GM21390 (cell line): ENCODE measurements around the gene DGCR8.

Experiments
- ATAC-seq: cut with Tn5 transposase; IDR thresholded peaks from one replicate; pipeline ENCODE4 v1.9.1; 2021; ENCODE audit not compliant: unreplicated experiment

DGCR8 gene

GRCh38 chr22:20108757-20109230, 28.8 kb downstream of the DGCR8 start:
- ATAC-seq = no peak

GRCh38 chr22:20109411-20110358, 29.6 kb downstream of the DGCR8 start:
- no peak for ATAC-seq

- ATAC-seq = no peak
Measured at GRCh38 chr22:20110359-20110985, 30.4 kb downstream of the DGCR8 start.

- no peak for ATAC-seq
Measured at GRCh38 chr22:20111045-20111688, 31.1 kb downstream of the DGCR8 start.

- no peak for ATAC-seq
Measured at GRCh38 chr22:20111689-20112622, 31.9 kb downstream of the DGCR8 start.

- ATAC-seq = no peak
Measured at GRCh38 chr22:20112623-20113511, 32.8 kb downstream of the DGCR8 start.

GRCh38 chr22:20113551-20114310, 33.7 kb downstream of the DGCR8 start:
- no peak for ATAC-seq

- no peak for ATAC-seq
Measured at GRCh38 chr22:20114506-20115475, 34.8 kb downstream of the DGCR8 start.

- no peak for ATAC-seq
Measured at GRCh38 chr22:20115691-20116375, 35.8 kb downstream of the DGCR8 start, which contains the start of gene RANBP1. Gene RANBP1 (plus strand): TSS chr22:20116104. CDS start chr22:20116185, 81 bp downstream.

GRCh38 chr22:20116376-20116950, 36.4 kb downstream of the DGCR8 start:
- no peak for ATAC-seq

GRCh38 chr22:20116951-20117632, 37.1 kb downstream of the DGCR8 start, which contains the start of gene TRMT2A:
Gene TRMT2A (minus strand): TSS chr22:20117226. CDS start chr22:20116906, 320 bp downstream.
- ATAC-seq = peak; percentile 59

- peak; percentile 24 for ATAC-seq
Measured at GRCh38 chr22:20117633-20118299, 37.7 kb downstream of the DGCR8 start.

- no peak for ATAC-seq
Measured at GRCh38 chr22:20118300-20119020, 38.4 kb downstream of the DGCR8 start.

- no peak for ATAC-seq
Measured at GRCh38 chr22:20121856-20122415, 41.9 kb downstream of the DGCR8 start.
